ENCODE measurements around the gene RALGAPA2. TPM values are rescaled to one million over a fixed set of nuclear protein-coding genes. Genes with fewer than 3 reads are reported as not detected.
A peak's percentile ranks its signal among the peaks of the same experiment; 100 is the strongest.

RALGAPA2 gene
- total RNA-seq (2014; rRNA removed; shearing (Covaris generic); ENCODE audit: low replicate concordance), result 1.9 and 2.2 TPM in 2 replicates

GRCh38 chr20:20712474-20713243 is at the start of gene RALGAPA2:
Gene RALGAPA2, minus strand, starts transcription at chr20:20712644. Its CDS starts 164 bp downstream, at chr20:20712480.
- peak; percentile 97 for DNase-seq (ENCODE audit: low read depth)
- in situ Hi-C loops (cut with HindIII; ENCODE audit: low pct_unique_long_range_greater_than_20kb, low sequenced_read_pairs), result no loop called here

GRCh38 chr20:20761301-20761700 is 48.9 kb upstream of the RALGAPA2 start:
- in situ Hi-C loops (cut with HindIII; ENCODE audit: low pct_unique_long_range_greater_than_20kb, low sequenced_read_pairs), result no loop called here
- DNase-seq (ENCODE audit: low read depth), result no peak

- in situ Hi-C loops (cut with HindIII; ENCODE audit: low pct_unique_long_range_greater_than_20kb, low sequenced_read_pairs), result no loop called here
- peak; percentile 54 for DNase-seq (ENCODE audit: low read depth)
Measured at GRCh38 chr20:20759132-20759531, 46.7 kb upstream of the RALGAPA2 start.

GRCh38 chr20:20755674-20756319 is 43.4 kb upstream of the RALGAPA2 start:
- no peak for DNase-seq (ENCODE audit: low read depth)
- in situ Hi-C loops (cut with HindIII; ENCODE audit: low pct_unique_long_range_greater_than_20kb, low sequenced_read_pairs), result no loop called here

- in situ Hi-C loops (cut with HindIII; ENCODE audit: low pct_unique_long_range_greater_than_20kb, low sequenced_read_pairs), result no loop called here
- DNase-seq (ENCODE audit: low read depth), result no peak
Measured at GRCh38 chr20:20755231-20755630, 42.8 kb upstream of the RALGAPA2 start.

GRCh38 chr20:20754714-20755113 is 42.3 kb upstream of the RALGAPA2 start:
- no peak for DNase-seq (ENCODE audit: low read depth)
- in situ Hi-C loops (cut with HindIII; ENCODE audit: low pct_unique_long_range_greater_than_20kb, low sequenced_read_pairs), result no loop called here

GRCh38 chr20:20752712-20753111 is 40.3 kb upstream of the RALGAPA2 start:
- DNase-seq (ENCODE audit: low read depth), result no peak
- in situ Hi-C loops (cut with HindIII; ENCODE audit: low pct_unique_long_range_greater_than_20kb, low sequenced_read_pairs), result no loop called here

GRCh38 chr20:20747298-20747697 is 34.9 kb upstream of the RALGAPA2 start:
- in situ Hi-C loops (cut with HindIII; ENCODE audit: low pct_unique_long_range_greater_than_20kb, low sequenced_read_pairs), result no loop called here
- no peak for DNase-seq (ENCODE audit: low read depth)

GRCh38 chr20:20744170-20744725 is 31.8 kb upstream of the RALGAPA2 start:
- in situ Hi-C loops (cut with HindIII; ENCODE audit: low pct_unique_long_range_greater_than_20kb, low sequenced_read_pairs), result no loop called here
- no peak for DNase-seq (ENCODE audit: low read depth)

- in situ Hi-C loops (cut with HindIII; ENCODE audit: low pct_unique_long_range_greater_than_20kb, low sequenced_read_pairs), result no loop called here
- DNase-seq (ENCODE audit: low read depth), result no peak
Measured at GRCh38 chr20:20743511-20744169, 31.2 kb upstream of the RALGAPA2 start.

- in situ Hi-C loops (cut with HindIII; ENCODE audit: low pct_unique_long_range_greater_than_20kb, low sequenced_read_pairs), result no loop called here
- no peak for DNase-seq (ENCODE audit: low read depth)
Measured at GRCh38 chr20:20741087-20742045, 28.9 kb upstream of the RALGAPA2 start.

- in situ Hi-C loops (cut with HindIII; ENCODE audit: low pct_unique_long_range_greater_than_20kb, low sequenced_read_pairs), result no loop called here
- no peak for DNase-seq (ENCODE audit: low read depth)
Measured at GRCh38 chr20:20740541-20740940, 28.1 kb upstream of the RALGAPA2 start.

GRCh38 chr20:20737158-20737557 is 24.7 kb upstream of the RALGAPA2 start:
- no peak for DNase-seq (ENCODE audit: low read depth)
- in situ Hi-C loops (cut with HindIII; ENCODE audit: low pct_unique_long_range_greater_than_20kb, low sequenced_read_pairs), result no loop called here

GRCh38 chr20:20736303-20736702 is 23.9 kb upstream of the RALGAPA2 start:
- in situ Hi-C loops (cut with HindIII; ENCODE audit: low pct_unique_long_range_greater_than_20kb, low sequenced_read_pairs), result no loop called here
- no peak for DNase-seq (ENCODE audit: low read depth)

- no peak for DNase-seq (ENCODE audit: low read depth)
- in situ Hi-C loops (cut with HindIII; ENCODE audit: low pct_unique_long_range_greater_than_20kb, low sequenced_read_pairs), result no loop called here
Measured at GRCh38 chr20:20734475-20734948, 22.1 kb upstream of the RALGAPA2 start.

- DNase-seq (ENCODE audit: low read depth), result no peak
- in situ Hi-C loops (cut with HindIII; ENCODE audit: low pct_unique_long_range_greater_than_20kb, low sequenced_read_pairs), result no loop called here
Measured at GRCh38 chr20:20733943-20734342, 21.5 kb upstream of the RALGAPA2 start.

- in situ Hi-C loops (cut with HindIII; ENCODE audit: low pct_unique_long_range_greater_than_20kb, low sequenced_read_pairs), result no loop called here
- no peak for DNase-seq (ENCODE audit: low read depth)
Measured at GRCh38 chr20:20732641-20733040, 20.2 kb upstream of the RALGAPA2 start.

GRCh38 chr20:20731945-20732296 is 19.5 kb upstream of the RALGAPA2 start:
- in situ Hi-C loops (cut with HindIII; ENCODE audit: low pct_unique_long_range_greater_than_20kb, low sequenced_read_pairs), result no loop called here
- DNase-seq (ENCODE audit: low read depth), result no peak

All from Caki2 (cell line).